Activated T-cell treated with anti-CD3 and anti-CD28 coated beads for 4 hours (primary cell): ENCODE measurements around the gene MMP19.
"Not testable (repeated sequence)": the region's sequence is repeated elsewhere in the genome, so short reads cannot be mapped to it uniquely, and the experiment has no call there.

Source experiments
- DNase-seq: peaks from one replicate; pipeline ENCODE4 v3.0.0-alpha.2; 2020

The MMP19 gene, protein sequence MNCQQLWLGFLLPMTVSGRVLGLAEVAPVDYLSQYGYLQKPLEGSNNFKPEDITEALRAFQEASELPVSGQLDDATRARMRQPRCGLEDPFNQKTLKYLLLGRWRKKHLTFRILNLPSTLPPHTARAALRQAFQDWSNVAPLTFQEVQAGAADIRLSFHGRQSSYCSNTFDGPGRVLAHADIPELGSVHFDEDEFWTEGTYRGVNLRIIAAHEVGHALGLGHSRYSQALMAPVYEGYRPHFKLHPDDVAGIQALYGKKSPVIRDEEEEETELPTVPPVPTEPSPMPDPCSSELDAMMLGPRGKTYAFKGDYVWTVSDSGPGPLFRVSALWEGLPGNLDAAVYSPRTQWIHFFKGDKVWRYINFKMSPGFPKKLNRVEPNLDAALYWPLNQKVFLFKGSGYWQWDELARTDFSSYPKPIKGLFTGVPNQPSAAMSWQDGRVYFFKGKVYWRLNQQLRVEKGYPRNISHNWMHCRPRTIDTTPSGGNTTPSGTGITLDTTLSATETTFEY

GRCh38 chr12:55842681-55843429 is at the start of gene MMP19:
TSS of gene MMP19 (minus strand) at chr12:55842936. CDS start at chr12:55842830, 106 bp downstream.
- no peak for DNase-seq

GRCh38 chr12:55891310-55891709 is 48.6 kb upstream of the MMP19 start:
- no peak for DNase-seq

- DNase-seq: no peak
These were observed 42.4 kb upstream of the MMP19 start for GRCh38 chr12:55885113-55885512.

DNA sequence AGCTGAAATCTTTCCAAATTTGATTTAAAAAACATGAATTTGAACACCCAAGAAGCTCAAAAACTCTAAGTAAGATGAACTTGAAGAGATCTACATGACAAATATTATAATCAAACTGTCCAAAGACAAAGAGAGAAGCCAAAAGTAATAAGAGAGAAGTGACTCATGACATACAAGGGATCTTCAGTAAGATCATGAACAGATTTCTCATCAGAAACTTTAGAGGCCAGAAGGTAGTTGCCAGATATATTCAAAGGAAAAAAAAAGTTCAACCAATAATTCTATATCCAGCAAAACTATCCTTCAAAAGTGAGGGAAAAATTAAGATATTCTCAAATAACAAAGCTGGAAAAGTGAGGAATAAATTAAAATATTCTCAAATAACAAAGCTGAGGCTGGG is 35.1 kb upstream of the MMP19 start:
- no peak for DNase-seq

- DNase-seq: no peak
These were observed 33.1 kb upstream of the MMP19 start for GRCh38 chr12:55875704-55876467.

DNA sequence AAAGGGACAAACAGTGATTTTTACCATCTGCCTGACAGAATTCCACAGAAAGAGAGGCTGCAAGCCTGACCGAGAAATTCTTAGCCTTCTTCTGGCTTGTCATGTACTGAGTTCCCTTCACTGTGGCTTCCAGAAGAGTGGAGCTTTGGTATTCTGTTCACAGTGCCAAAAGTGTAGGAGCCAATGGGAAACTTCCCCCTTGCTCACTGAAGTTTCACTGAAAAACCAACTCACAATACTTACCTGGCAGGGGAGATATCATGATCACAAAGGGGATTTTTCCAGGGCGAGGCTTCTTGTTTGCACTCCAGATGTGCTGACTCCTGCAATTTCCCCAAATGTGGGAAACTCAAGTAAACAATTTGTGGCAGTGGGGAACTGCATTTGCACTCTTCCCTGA is 31.7 kb upstream of the MMP19 start:
- DNase-seq: no peak

DNA sequence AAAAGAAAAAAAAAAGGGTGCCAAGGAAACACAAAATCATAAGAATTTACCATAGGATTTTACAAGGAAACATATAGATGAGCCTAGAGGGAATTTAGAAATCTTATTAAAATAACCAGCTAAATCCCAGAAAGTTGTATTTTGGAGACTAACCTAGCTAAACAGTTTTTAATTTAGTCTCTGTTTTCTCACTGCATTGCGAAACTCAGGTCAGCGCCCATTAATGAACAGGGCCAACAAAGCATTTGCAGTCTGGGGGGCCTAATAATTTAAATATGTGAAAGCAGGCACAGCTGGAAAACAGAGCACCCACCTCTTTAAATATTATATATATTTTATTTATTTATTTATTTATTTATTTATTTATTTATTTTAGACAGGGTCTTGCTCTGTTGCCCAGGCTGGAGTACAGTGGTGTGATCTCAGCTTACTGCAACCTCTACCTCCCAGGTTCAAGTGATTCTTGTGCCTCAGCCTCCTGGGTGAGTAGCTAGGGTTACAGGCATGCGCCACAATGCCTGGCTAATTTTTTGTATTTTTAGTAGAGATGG is 23.8 kb upstream of the MMP19 start:
- not testable (repeated sequence) for DNase-seq

GRCh38 chr12:55865327-55865726 is 22.6 kb upstream of the MMP19 start:
- DNase-seq: no peak

DNA sequence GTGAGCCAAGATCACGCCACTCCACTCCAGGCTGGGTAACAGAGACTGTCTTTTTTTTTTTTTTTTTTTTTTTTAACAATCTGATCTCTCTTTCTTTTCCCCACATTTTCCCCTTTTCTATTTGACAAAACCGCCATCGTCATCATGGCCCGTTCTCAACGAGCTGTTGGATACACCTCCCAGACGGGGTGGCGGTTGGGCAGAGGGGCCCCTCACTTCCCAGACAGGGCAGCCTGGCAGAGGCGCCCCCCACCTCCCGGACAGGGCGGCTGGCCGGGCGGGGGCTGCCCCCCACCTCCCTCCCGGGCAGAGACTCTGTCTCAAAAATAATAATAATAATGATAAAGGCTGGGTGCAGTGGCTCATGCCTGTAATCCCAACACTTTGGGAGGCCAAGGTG is 20.2 kb upstream of the MMP19 start:
- DNase-seq: not testable (repeated sequence)

GRCh38 chr12:55862286-55862685 is 19.6 kb upstream of the MMP19 start:
- DNase-seq: no peak

- no peak for DNase-seq
These were observed 19.1 kb upstream of the MMP19 start for GRCh38 chr12:55861871-55862270.

- no peak for DNase-seq
These were observed 18.7 kb upstream of the MMP19 start for GRCh38 chr12:55861396-55861795.

DNA sequence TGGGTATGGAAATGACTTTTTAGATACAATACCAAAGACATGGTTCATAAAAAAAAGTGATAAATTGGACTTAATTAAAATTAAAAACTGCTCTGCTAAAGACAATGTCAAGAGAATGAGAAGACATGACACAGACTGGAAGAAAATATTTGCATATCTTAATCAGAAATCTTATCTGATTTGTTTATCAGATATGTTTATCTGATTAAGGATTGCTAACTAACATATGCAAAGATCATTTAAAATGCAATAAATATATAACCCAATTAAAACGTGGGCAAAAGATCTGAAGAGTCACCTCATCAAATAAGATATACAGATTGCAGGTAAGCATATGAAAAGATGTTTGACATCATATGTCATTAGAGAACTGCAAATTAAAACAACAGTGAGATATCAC is 10.0 kb upstream of the MMP19 start:
- no peak for DNase-seq

DNA sequence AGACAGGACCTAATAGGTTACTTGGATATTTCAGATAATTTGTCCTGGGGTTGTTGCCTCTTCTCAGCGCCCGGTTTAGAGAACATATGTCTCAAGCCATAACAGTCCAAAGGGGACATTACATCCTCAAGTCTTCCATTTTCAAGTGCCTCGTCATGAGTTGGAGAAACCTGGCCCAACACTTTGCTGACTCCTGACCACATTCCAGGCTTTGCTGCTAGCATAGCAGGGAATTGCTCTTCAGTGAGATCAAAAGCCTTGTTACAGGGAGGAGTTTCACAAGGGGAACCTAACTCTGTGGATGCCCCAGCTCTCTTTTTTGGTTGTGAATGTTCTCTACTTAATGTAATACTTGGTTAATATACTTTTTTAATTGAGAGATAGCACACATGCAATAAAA is 8.2 kb upstream of the MMP19 start:
- DNase-seq: no peak

DNA sequence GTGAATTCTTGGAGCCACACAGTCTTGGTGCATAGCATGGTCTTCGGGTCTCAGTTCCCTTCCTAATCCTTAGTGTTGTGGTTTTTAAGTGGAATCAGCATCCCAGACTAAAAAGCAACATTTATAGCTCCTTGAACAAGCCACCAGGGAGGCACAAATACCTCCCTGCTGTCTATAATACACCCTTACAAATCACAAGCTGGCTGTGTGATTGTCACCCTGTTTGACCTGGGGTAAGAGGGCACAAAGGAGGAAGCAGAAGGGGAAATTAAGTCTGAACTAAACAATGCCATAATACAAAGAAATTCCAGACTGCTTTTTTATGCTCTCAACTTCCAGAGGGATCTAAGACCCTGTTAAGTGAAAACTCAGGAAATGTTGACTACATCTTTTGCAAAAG is 7.7 kb upstream of the MMP19 start:
- no peak for DNase-seq

- no peak for DNase-seq
These were observed 7.0 kb upstream of the MMP19 start for GRCh38 chr12:55849616-55850343.

- DNase-seq: no peak
These were observed 5.0 kb upstream of the MMP19 start for GRCh38 chr12:55847603-55848291.

- no peak for DNase-seq
These were observed 4.3 kb upstream of the MMP19 start for GRCh38 chr12:55847033-55847432.

DNA sequence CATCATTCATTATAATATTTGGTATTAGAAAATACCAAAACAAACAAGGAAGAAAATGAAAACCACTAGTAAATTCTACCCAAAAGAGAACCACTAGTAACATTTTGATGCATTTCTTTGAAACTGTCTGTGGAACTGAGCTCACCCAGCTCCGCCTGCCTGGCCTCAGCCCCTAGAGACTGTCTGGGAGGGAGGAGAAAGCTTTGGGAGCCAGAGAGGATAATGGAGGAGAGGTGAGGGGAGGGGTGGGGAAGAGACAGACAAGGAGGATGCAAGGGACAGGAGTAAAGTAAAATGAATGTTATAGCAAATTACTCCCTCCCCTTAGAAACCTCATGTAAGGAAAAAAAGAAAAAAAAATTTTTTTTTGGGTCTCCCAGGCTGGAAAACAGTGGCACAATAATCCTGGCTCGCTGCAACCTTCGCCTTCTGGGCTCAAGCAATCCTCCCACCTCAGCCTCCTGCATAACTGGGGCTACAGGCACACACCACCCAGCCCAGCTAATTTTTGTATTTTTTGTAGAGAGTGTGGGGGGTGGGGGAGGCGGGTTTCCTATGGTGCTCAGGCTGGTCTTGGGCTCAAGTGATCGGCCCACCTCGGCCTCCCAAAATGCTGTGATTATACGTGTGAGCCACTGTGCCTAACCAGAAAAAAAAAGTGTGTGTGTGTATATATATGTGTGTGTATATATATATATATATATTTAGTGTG is 3.2 kb upstream of the MMP19 start:
- no peak for DNase-seq

GRCh38 chr12:55845361-55845760 is 2.6 kb upstream of the MMP19 start:
- no peak for DNase-seq

DNA sequence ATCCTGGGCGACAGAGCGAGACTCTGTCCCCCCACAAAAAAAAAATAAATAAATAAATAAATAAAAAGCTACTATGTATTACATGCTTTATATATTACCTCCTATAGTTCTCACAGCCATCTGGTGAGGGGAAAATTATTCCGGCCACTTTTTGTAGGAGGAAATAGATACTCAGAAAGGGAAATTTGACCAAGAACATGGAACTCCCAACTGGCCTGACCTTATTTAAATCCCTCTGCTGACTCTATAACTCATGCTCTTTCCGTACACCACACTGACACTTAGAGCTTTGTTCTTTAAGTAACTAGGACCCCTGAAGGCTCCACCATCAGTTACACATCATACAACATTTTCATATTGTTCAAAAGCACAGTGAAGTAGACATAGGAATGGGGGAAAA is 2.2 kb upstream of the MMP19 start:
- DNase-seq: no peak
